ENCODE results near the gene PARD3B. TPM values are rescaled to one million over a fixed set of nuclear protein-coding genes. Genes with fewer than 3 reads are reported as not detected.

The PARD3B gene
- polyA plus RNA-seq, 3 donors = not detected

DNA sequence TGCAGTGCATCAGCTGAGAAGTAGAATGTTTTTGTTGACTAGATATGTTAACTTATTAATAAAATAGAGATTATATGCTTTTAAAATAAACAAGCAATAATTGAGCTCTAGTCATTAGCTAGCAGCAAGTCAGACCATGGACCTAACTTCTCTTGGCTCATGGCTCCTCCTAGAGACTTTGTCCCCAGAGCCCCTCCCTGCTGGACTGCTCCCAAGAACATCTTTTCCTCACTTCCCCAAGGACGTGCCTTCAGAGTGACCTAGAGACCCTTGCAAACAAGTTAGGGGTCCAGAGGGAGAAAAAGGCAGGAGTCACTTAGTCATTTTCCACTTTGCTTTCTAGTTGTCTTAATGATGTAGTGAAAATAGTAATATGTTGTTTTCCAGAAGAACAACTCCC is 824.5 kb downstream of the PARD3B start:
- Mint-ChIP-seq H3K9me3 (peaks cover 0 to 5% (median 0%) of the 10 kb centered on the region in 7 donors), H3K27ac (no peak overlapping the region), H3K36me3 (no peaks in the 10 kb centered on the region), H3K4me1 (no peaks in the 10 kb centered on the region), H3K27me3 (ENCODE audit: low read depth in 3 of 3) (peaks cover 0 to 2% (median 0%) of the 10 kb centered on the region in 3 donors), H3K4me3 (no peak overlapping the region)
- no peaks in the 10 kb centered on the region for H3K9me3 ChIP-seq (replicated peaks in 1 of 2; ENCODE audit: control insufficient read depth in 1 of 2, insufficient read depth in 1 of 2, low read length in 2 of 2)
- H3K27ac ChIP-seq (ENCODE audit: low read depth in 1 of 2, low read length in 2 of 2) = no peak overlapping the region
- H3K4me1 ChIP-seq (ENCODE audit: control insufficient read depth in 1 of 2, insufficient read depth in 2 of 2, low read length in 2 of 2) = no peaks in the 10 kb centered on the region
- H3K4me2 ChIP-seq (replicated peaks; ENCODE audit: extremely low read depth, low read length, poor library complexity, severe bottlenecking) = no peak overlapping the region
- H3K4me3 ChIP-seq (replicated peaks in 1 of 3; ENCODE audit: low read depth in 2 of 3, low read length in 3 of 3) = no peak overlapping the region
- no peak overlapping the region for H2AFZ ChIP-seq (ENCODE audit: insufficient read depth, low read depth, low read length, poor library complexity, severe bottlenecking)
- WGBS (ENCODE audit: insufficient coverage) = no CpG with 5 or more reads among the region's 1 CpG
- DNase-seq = no peak
- no peaks in the 10 kb centered on the region for H3K27me3 ChIP-seq (ENCODE audit: control insufficient read depth in 2 of 2, insufficient read depth in 2 of 2, low read length in 2 of 2)
- no peaks in the 10 kb centered on the region for H4K20me1 ChIP-seq (ENCODE audit: insufficient read depth, low read length)
- TF ChIP-seq CTCF (IDR thresholded peaks at IDR 0.05) = no peak
- H3K79me2 ChIP-seq (ENCODE audit: insufficient read depth, low read length) = no peaks in the 10 kb centered on the region
- intact Hi-C loops (cut with micrococcal nuclease) = no loop called here
- H3K36me3 ChIP-seq (replicated peaks in 1 of 2; ENCODE audit: control insufficient read depth in 1 of 2, insufficient read depth in 2 of 2, low read length in 2 of 2) = no peaks in the 10 kb centered on the region
- H3K9ac ChIP-seq (ENCODE audit: insufficient read depth, low read length, poor library complexity, severe bottlenecking) = no peak overlapping the region

DNA sequence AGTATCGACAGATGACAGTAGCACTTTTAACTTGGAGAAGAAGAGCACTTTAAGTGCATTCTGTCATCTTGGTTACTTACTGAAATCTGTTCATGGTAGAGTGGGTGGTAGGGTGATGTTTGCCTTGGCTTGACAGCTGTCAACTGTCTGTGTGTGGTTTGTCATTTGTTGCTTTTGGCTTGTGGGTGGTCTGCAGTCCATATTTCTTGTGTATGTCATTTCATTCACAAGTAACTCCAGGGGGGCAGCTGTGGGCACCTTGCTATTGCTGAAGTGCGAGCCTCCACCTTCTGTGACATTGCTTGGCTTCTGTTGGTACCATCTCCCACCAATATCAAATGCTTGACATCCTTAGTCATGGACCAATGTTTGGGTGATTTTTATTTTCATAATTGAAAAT is 825.5 kb downstream of the PARD3B start:
- H4K20me1 ChIP-seq (ENCODE audit: insufficient read depth, low read length) = no peaks in the 10 kb centered on the region
- H3K27ac ChIP-seq (ENCODE audit: low read depth in 1 of 2, low read length in 2 of 2) = no peak overlapping the region
- no peak for TF ChIP-seq CTCF (IDR thresholded peaks at IDR 0.05)
- WGBS (ENCODE audit: insufficient coverage) = 86% methylated on average over 1 of the region's 2 CpGs
- no peaks in the 10 kb centered on the region for H3K4me1 ChIP-seq (ENCODE audit: control insufficient read depth in 1 of 2, insufficient read depth in 2 of 2, low read length in 2 of 2)
- H3K36me3 ChIP-seq (replicated peaks in 1 of 2; ENCODE audit: control insufficient read depth in 1 of 2, insufficient read depth in 2 of 2, low read length in 2 of 2) = no peaks in the 10 kb centered on the region
- no peak for DNase-seq
- H3K36me3 Mint-ChIP-seq = no peaks in the 10 kb centered on the region
- H3K9ac ChIP-seq (ENCODE audit: insufficient read depth, low read length, poor library complexity, severe bottlenecking) = no peak overlapping the region
- no peak overlapping the region for H3K4me3 ChIP-seq (replicated peaks in 1 of 3; ENCODE audit: low read depth in 2 of 3, low read length in 3 of 3)
- H3K4me1 Mint-ChIP-seq = no peaks in the 10 kb centered on the region
- no peak overlapping the region for H3K4me3 Mint-ChIP-seq
- no peak overlapping the region for H3K4me2 ChIP-seq (replicated peaks; ENCODE audit: extremely low read depth, low read length, poor library complexity, severe bottlenecking)
- H3K79me2 ChIP-seq (ENCODE audit: insufficient read depth, low read length) = no peaks in the 10 kb centered on the region
- H3K27me3 Mint-ChIP-seq (ENCODE audit: low read depth in 3 of 3) = peaks cover 0 to 2% (median 0%) of the 10 kb centered on the region in 3 donors
- H3K27ac Mint-ChIP-seq = no peak overlapping the region
- no peaks in the 10 kb centered on the region for H3K9me3 ChIP-seq (replicated peaks in 1 of 2; ENCODE audit: control insufficient read depth in 1 of 2, insufficient read depth in 1 of 2, low read length in 2 of 2)
- no peak overlapping the region for H2AFZ ChIP-seq (ENCODE audit: insufficient read depth, low read depth, low read length, poor library complexity, severe bottlenecking)
- no peaks in the 10 kb centered on the region for H3K27me3 ChIP-seq (ENCODE audit: control insufficient read depth in 2 of 2, insufficient read depth in 2 of 2, low read length in 2 of 2)
- peaks cover 0 to 3% (median 0%) of the 10 kb centered on the region in 7 donors for H3K9me3 Mint-ChIP-seq
- intact Hi-C loops (cut with micrococcal nuclease) = no loop called here

Measured in CD14-positive monocyte (primary cell).